HEK293 (cell line): ENCODE data around the gene CCT3.

Experiments used
- CTCF ChIP-seq: fragments of 450-650 bp; formaldehyde crosslinking; IDR thresholded peaks from 2 replicates; pipeline ENCODE4 v1.5.1; 2016; ENCODE audit warnings: missing biosample characterization, missing genetic modification characterization
- GLI4 ChIP-seq: fragments of 450-650 bp; formaldehyde crosslinking; IDR thresholded peaks from 2 replicates; pipeline ENCODE4 v1.5.1; 2016; ENCODE audit warnings: missing biosample characterization, missing genetic modification characterization
- MYNN ChIP-seq: fragments of 450-650 bp; formaldehyde crosslinking; IDR thresholded peaks from 2 replicates; pipeline ENCODE4 v1.5.1; 2016; ENCODE audit warnings: missing biosample characterization, missing genetic modification characterization, borderline replicate concordance
- OVOL3 ChIP-seq: fragments of 450-650 bp; formaldehyde crosslinking; IDR thresholded peaks from 2 replicates; pipeline ENCODE4 v1.5.1; 2016; ENCODE audit warnings: missing biosample characterization, missing genetic modification characterization
- ZNF16 ChIP-seq: fragments of 450-650 bp; formaldehyde crosslinking; IDR thresholded peaks from 2 replicates; pipeline ENCODE4 v1.5.1; 2016; ENCODE audit warnings: low read depth, missing biosample characterization, missing genetic modification characterization
- ZNF274 ChIP-seq, 2 experiments: fragments of 200-500 bp in 1 of 2; fragments of 450-650 bp in 1 of 2; sonication (Bioruptor generic) in 1 of 2; formaldehyde crosslinking in 1 of 2; IDR thresholded peaks; 2 replicates each; pipeline versions ENCODE4 v1.5.1 to v1.6.1; 2014 to 2016; ENCODE audit warnings: borderline replicate concordance in 1 of 2, inconsistent platforms in 1 of 2, low read length in 1 of 2, missing biosample characterization in 1 of 2, missing genetic modification characterization in 1 of 2
- ZNF416 ChIP-seq: fragments of 450-650 bp; formaldehyde crosslinking; IDR thresholded peaks from 2 replicates; pipeline ENCODE4 v1.5.1; 2016; ENCODE audit warnings: missing biosample characterization, missing genetic modification characterization
- ZNF514 ChIP-seq: fragments of 450-650 bp; formaldehyde crosslinking; IDR thresholded peaks from 2 replicates; pipeline ENCODE4 v1.5.1; 2016; ENCODE audit warnings: missing biosample characterization, missing genetic modification characterization
- ZNF639 ChIP-seq: fragments of 450-650 bp; formaldehyde crosslinking; IDR thresholded peaks from 2 replicates; pipeline ENCODE4 v1.5.1; 2016; ENCODE audit warnings: missing biosample characterization, missing genetic modification characterization
- ZNF776 ChIP-seq: fragments of 450-650 bp; formaldehyde crosslinking; IDR thresholded peaks from 2 replicates; pipeline ENCODE4 v1.5.0; 2017; ENCODE audit warnings: missing biosample characterization, missing genetic modification characterization, borderline replicate concordance
- ZSCAN30 ChIP-seq: fragments of 450-650 bp; IDR thresholded peaks from 2 replicates; pipeline ENCODE4 v1.5.1; 2018; ENCODE audit warnings: missing biosample characterization, mild to moderate bottlenecking, missing genetic modification characterization, moderate library complexity

- no peak for TF ChIP-seq CTCF (tag by site-specific recombination)
- no peak for TF ChIP-seq ZNF416 (tag by site-specific recombination)
- no peak for TF ChIP-seq GLI4
- no peak for TF ChIP-seq ZSCAN30
- TF ChIP-seq ZNF274 (IDR thresholded peaks at IDR 0.05; ENCODE audit: low read length), result no peak
- TF ChIP-seq ZNF274 (tag by site-specific recombination; IDR thresholded peaks at IDR 0.05; ENCODE audit: borderline replicate concordance), result no peak
- TF ChIP-seq MYNN (tag by site-specific recombination), result no peak
- TF ChIP-seq OVOL3 (tag by site-specific recombination), result no peak
- no peak for TF ChIP-seq ZNF639 (tag by site-specific recombination)
- no peak for TF ChIP-seq ZNF514
- no peak for TF ChIP-seq ZNF16 (tag by site-specific recombination)
- TF ChIP-seq ZNF776 (tag by site-specific recombination), result no peak
Measured at GRCh38 chr1:156359249-156359648, 21.2 kb upstream of the CCT3 start.
